M059J (cell line): ENCODE data around the gene TOMM5. TPM values are rescaled to one million over a fixed set of nuclear protein-coding genes. Genes with fewer than 3 reads are reported as not detected.
"Not testable (repeated sequence)": the region's sequence is repeated elsewhere in the genome, so short reads cannot be mapped to it uniquely, and the experiment has no call there.

Experiments
- DNase-seq: peaks from one replicate; pipeline ENCODE4 v3.0.0-alpha.2; 2012; ENCODE audit warnings: low read depth
- total RNA-seq: library from RNA; depleted of rRNA; stranded (reverse); fragments of >200 nt; shearing (Covaris generic); gene quantifications from 2 replicates; pipeline ENCODE4 v1.2.3, GENCODE V29; 2014

TOMM5 gene
- total RNA-seq, 1 experiment from 2014 or later, result 320 TPM

- no peak for DNase-seq
These were observed 19.6 kb upstream of the TOMM5 start for GRCh38 chr9:37611961-37612360.

- DNase-seq, result no peak
These were observed 18.6 kb upstream of the TOMM5 start for GRCh38 chr9:37611014-37611413.

GRCh38 chr9:37609735-37610397, 17.5 kb upstream of the TOMM5 start:
- no peak for DNase-seq

- DNase-seq, result no peak
These were observed 15.9 kb upstream of the TOMM5 start for GRCh38 chr9:37608250-37608649.

GRCh38 chr9:37604296-37604695, 11.9 kb upstream of the TOMM5 start:
- no peak for DNase-seq

GRCh38 chr9:37602817-37603216, 10.4 kb upstream of the TOMM5 start:
- no peak for DNase-seq

GRCh38 chr9:37602061-37602460, 9.7 kb upstream of the TOMM5 start:
- not testable (repeated sequence) for DNase-seq

GRCh38 chr9:37596504-37596903, 4.1 kb upstream of the TOMM5 start:
- no peak for DNase-seq

GRCh38 chr9:37593883-37594448, 1.6 kb upstream of the TOMM5 start:
- DNase-seq, result no peak

GRCh38 chr9:37587521-37587920, 4.9 kb downstream of the TOMM5 start:
- no peak for DNase-seq

GRCh38 chr9:37583522-37584121, 8.8 kb downstream of the TOMM5 start:
- no peak for DNase-seq

GRCh38 chr9:37582548-37583157, 9.7 kb downstream of the TOMM5 start:
- peak; percentile 67 for DNase-seq

GRCh38 chr9:37575921-37576721, 16.3 kb downstream of the TOMM5 start, which contains the start of gene FBXO10:
Gene FBXO10 (minus strand): TSS chr9:37576380. CDS start chr9:37541768, 34,612 bp downstream.
- peak; percentile 57 for DNase-seq

GRCh38 chr9:37575511-37575914, 16.9 kb downstream of the TOMM5 start:
- DNase-seq, result no peak

- no peak for DNase-seq
These were observed 17.4 kb downstream of the TOMM5 start for GRCh38 chr9:37575001-37575400.

- no peak for DNase-seq
These were observed 18.1 kb downstream of the TOMM5 start for GRCh38 chr9:37574241-37574721.

GRCh38 chr9:37571282-37571681, 21.1 kb downstream of the TOMM5 start:
- no peak for DNase-seq

GRCh38 chr9:37566716-37567115, 25.7 kb downstream of the TOMM5 start:
- DNase-seq, result no peak

- no peak for DNase-seq
These were observed 26.5 kb downstream of the TOMM5 start for GRCh38 chr9:37565661-37566618.

- DNase-seq, result no peak
These were observed 27.5 kb downstream of the TOMM5 start for GRCh38 chr9:37564916-37565315.
